ENCODE measurements around the gene CNTN5.

The CNTN5 gene

GRCh38 chr11:99716302-99716701, 695.6 kb downstream of the CNTN5 start:
- no peaks in the 10 kb centered on the region for H3K4me1 ChIP-seq (ENCODE audit: control insufficient read depth, insufficient read depth, low read length)
- H3K4me3 ChIP-seq (ENCODE audit: low read depth, low read length): no peak overlapping the region
- no peaks in the 10 kb centered on the region for H3K36me3 ChIP-seq (ENCODE audit: control insufficient read depth, insufficient read depth, low read length)
- H3K27me3 ChIP-seq (ENCODE audit: control insufficient read depth, insufficient read depth, low read length): no peaks in the 10 kb centered on the region
- no peak overlapping the region for H3K9ac ChIP-seq (ENCODE audit: low read depth, low read length)
- H3K9me3 ChIP-seq (ENCODE audit: control insufficient read depth, insufficient read depth, low read length): no peaks in the 10 kb centered on the region

- no peak overlapping the region for H3K4me3 ChIP-seq (ENCODE audit: low read depth, low read length)
- no peak overlapping the region for H3K9ac ChIP-seq (ENCODE audit: low read depth, low read length)
- no peaks in the 10 kb centered on the region for H3K9me3 ChIP-seq (ENCODE audit: control insufficient read depth, insufficient read depth, low read length)
- no peaks in the 10 kb centered on the region for H3K36me3 ChIP-seq (ENCODE audit: control insufficient read depth, insufficient read depth, low read length)
- no peaks in the 10 kb centered on the region for H3K4me1 ChIP-seq (ENCODE audit: control insufficient read depth, insufficient read depth, low read length)
- no peaks in the 10 kb centered on the region for H3K27me3 ChIP-seq (ENCODE audit: control insufficient read depth, insufficient read depth, low read length)
Observed at GRCh38 chr11:99718291-99718690, 697.5 kb downstream of the CNTN5 start.

- H3K4me3 ChIP-seq (ENCODE audit: low read depth, low read length): no peak overlapping the region
- no peaks in the 10 kb centered on the region for H3K9me3 ChIP-seq (ENCODE audit: control insufficient read depth, insufficient read depth, low read length)
- no peaks in the 10 kb centered on the region for H3K4me1 ChIP-seq (ENCODE audit: control insufficient read depth, insufficient read depth, low read length)
- H3K9ac ChIP-seq (ENCODE audit: low read depth, low read length): no peak overlapping the region
- H3K27me3 ChIP-seq (ENCODE audit: control insufficient read depth, insufficient read depth, low read length): no peaks in the 10 kb centered on the region
- H3K36me3 ChIP-seq (ENCODE audit: control insufficient read depth, insufficient read depth, low read length): no peaks in the 10 kb centered on the region
Observed at GRCh38 chr11:99739464-99740089, 718.8 kb downstream of the CNTN5 start.

- Histone ChIP-seq H3K27me3 (ENCODE audit: control insufficient read depth, insufficient read depth, low read length) (no peaks in the 10 kb centered on the region), H3K4me1 (ENCODE audit: control insufficient read depth, insufficient read depth, low read length) (no peaks in the 10 kb centered on the region), H3K9ac (ENCODE audit: low read depth, low read length) (no peak overlapping the region), H3K4me3 (ENCODE audit: low read depth, low read length) (no peak overlapping the region), H3K9me3 (ENCODE audit: control insufficient read depth, insufficient read depth, low read length) (no peaks in the 10 kb centered on the region), H3K36me3 (ENCODE audit: control insufficient read depth, insufficient read depth, low read length) (no peaks in the 10 kb centered on the region)
Observed at GRCh38 chr11:99742501-99742900, 721.8 kb downstream of the CNTN5 start.

- no peaks in the 10 kb centered on the region for H3K4me1 ChIP-seq (ENCODE audit: control insufficient read depth, insufficient read depth, low read length)
- H3K4me3 ChIP-seq (ENCODE audit: low read depth, low read length): no peak overlapping the region
- no peaks in the 10 kb centered on the region for H3K9me3 ChIP-seq (ENCODE audit: control insufficient read depth, insufficient read depth, low read length)
- no peaks in the 10 kb centered on the region for H3K36me3 ChIP-seq (ENCODE audit: control insufficient read depth, insufficient read depth, low read length)
- no peaks in the 10 kb centered on the region for H3K27me3 ChIP-seq (ENCODE audit: control insufficient read depth, insufficient read depth, low read length)
- no peak overlapping the region for H3K9ac ChIP-seq (ENCODE audit: low read depth, low read length)
Observed at GRCh38 chr11:99759787-99760186, 739.0 kb downstream of the CNTN5 start.

- Histone ChIP-seq H3K9me3 (ENCODE audit: control insufficient read depth, insufficient read depth, low read length) (no peaks in the 10 kb centered on the region), H3K4me1 (ENCODE audit: control insufficient read depth, insufficient read depth, low read length) (no peaks in the 10 kb centered on the region), H3K27me3 (ENCODE audit: control insufficient read depth, insufficient read depth, low read length) (no peaks in the 10 kb centered on the region), H3K4me3 (ENCODE audit: low read depth, low read length) (no peak overlapping the region), H3K36me3 (ENCODE audit: control insufficient read depth, insufficient read depth, low read length) (no peaks in the 10 kb centered on the region), H3K9ac (ENCODE audit: low read depth, low read length) (no peak overlapping the region)
Observed at GRCh38 chr11:99766811-99767210, 746.1 kb downstream of the CNTN5 start.

GRCh38 chr11:99773646-99774045, 752.9 kb downstream of the CNTN5 start:
- Histone ChIP-seq H3K4me3 (ENCODE audit: low read depth, low read length) (no peak overlapping the region), H3K36me3 (ENCODE audit: control insufficient read depth, insufficient read depth, low read length) (no peaks in the 10 kb centered on the region), H3K27me3 (ENCODE audit: control insufficient read depth, insufficient read depth, low read length) (no peaks in the 10 kb centered on the region), H3K4me1 (ENCODE audit: control insufficient read depth, insufficient read depth, low read length) (no peaks in the 10 kb centered on the region), H3K9ac (ENCODE audit: low read depth, low read length) (no peak overlapping the region), H3K9me3 (ENCODE audit: control insufficient read depth, insufficient read depth, low read length) (no peaks in the 10 kb centered on the region)

- H3K9me3 ChIP-seq (ENCODE audit: control insufficient read depth, insufficient read depth, low read length): no peaks in the 10 kb centered on the region
- H3K27me3 ChIP-seq (ENCODE audit: control insufficient read depth, insufficient read depth, low read length): no peaks in the 10 kb centered on the region
Observed at GRCh38 chr11:99781074-99781473, 760.3 kb downstream of the CNTN5 start.

GRCh38 chr11:99791354-99791753, 770.6 kb downstream of the CNTN5 start:
- no peaks in the 10 kb centered on the region for H3K27me3 ChIP-seq (ENCODE audit: control insufficient read depth, insufficient read depth, low read length)

More at GRCh38 chr11:99781074-99781473, 760.3 kb downstream of the CNTN5 start:
- H3K4me3 ChIP-seq (ENCODE audit: low read depth, low read length): no peak overlapping the region
- H3K9ac ChIP-seq (ENCODE audit: low read depth, low read length): no peak overlapping the region
- no peaks in the 10 kb centered on the region for H3K4me1 ChIP-seq (ENCODE audit: control insufficient read depth, insufficient read depth, low read length)
- H3K36me3 ChIP-seq (ENCODE audit: control insufficient read depth, insufficient read depth, low read length): no peaks in the 10 kb centered on the region

GRCh38 chr11:99795999-99796398, 775.2 kb downstream of the CNTN5 start:
- Histone ChIP-seq H3K36me3 (ENCODE audit: control insufficient read depth, insufficient read depth, low read length) (no peaks in the 10 kb centered on the region), H3K27me3 (ENCODE audit: control insufficient read depth, insufficient read depth, low read length) (no peaks in the 10 kb centered on the region), H3K9ac (ENCODE audit: low read depth, low read length) (no peak overlapping the region), H3K9me3 (ENCODE audit: control insufficient read depth, insufficient read depth, low read length) (no peaks in the 10 kb centered on the region), H3K4me3 (ENCODE audit: low read depth, low read length) (no peak overlapping the region), H3K4me1 (ENCODE audit: control insufficient read depth, insufficient read depth, low read length) (no peaks in the 10 kb centered on the region)

More at GRCh38 chr11:99791354-99791753, 770.6 kb downstream of the CNTN5 start:
- Histone ChIP-seq H3K36me3 (ENCODE audit: control insufficient read depth, insufficient read depth, low read length) (no peaks in the 10 kb centered on the region), H3K4me1 (ENCODE audit: control insufficient read depth, insufficient read depth, low read length) (no peaks in the 10 kb centered on the region), H3K9ac (ENCODE audit: low read depth, low read length) (no peak overlapping the region), H3K4me3 (ENCODE audit: low read depth, low read length) (no peak overlapping the region), H3K9me3 (ENCODE audit: control insufficient read depth, insufficient read depth, low read length) (no peaks in the 10 kb centered on the region)

GRCh38 chr11:99803501-99803900, 782.8 kb downstream of the CNTN5 start:
- no peak overlapping the region for H3K4me3 ChIP-seq (ENCODE audit: low read depth, low read length)
- no peaks in the 10 kb centered on the region for H3K9me3 ChIP-seq (ENCODE audit: control insufficient read depth, insufficient read depth, low read length)
- H3K4me1 ChIP-seq (ENCODE audit: control insufficient read depth, insufficient read depth, low read length): no peaks in the 10 kb centered on the region
- no peaks in the 10 kb centered on the region for H3K27me3 ChIP-seq (ENCODE audit: control insufficient read depth, insufficient read depth, low read length)
- H3K36me3 ChIP-seq (ENCODE audit: control insufficient read depth, insufficient read depth, low read length): no peaks in the 10 kb centered on the region
- H3K9ac ChIP-seq (ENCODE audit: low read depth, low read length): no peak overlapping the region

GRCh38 chr11:99812516-99812915, 791.8 kb downstream of the CNTN5 start:
- H3K9ac ChIP-seq (ENCODE audit: low read depth, low read length): no peak overlapping the region
- no peaks in the 10 kb centered on the region for H3K36me3 ChIP-seq (ENCODE audit: control insufficient read depth, insufficient read depth, low read length)
- no peaks in the 10 kb centered on the region for H3K9me3 ChIP-seq (ENCODE audit: control insufficient read depth, insufficient read depth, low read length)
- no peaks in the 10 kb centered on the region for H3K4me1 ChIP-seq (ENCODE audit: control insufficient read depth, insufficient read depth, low read length)
- H3K27me3 ChIP-seq (ENCODE audit: control insufficient read depth, insufficient read depth, low read length): no peaks in the 10 kb centered on the region
- no peak overlapping the region for H3K4me3 ChIP-seq (ENCODE audit: low read depth, low read length)
